ENCODE measurements around the gene SGO2. TPM values are rescaled to one million over a fixed set of nuclear protein-coding genes. Genes with fewer than 3 reads are reported as not detected.

SGO2 gene
- total and polyA plus RNA-seq, 7 experiments from 2014 or later = 1.4 to 32.3 (median 2.2) TPM

DNA sequence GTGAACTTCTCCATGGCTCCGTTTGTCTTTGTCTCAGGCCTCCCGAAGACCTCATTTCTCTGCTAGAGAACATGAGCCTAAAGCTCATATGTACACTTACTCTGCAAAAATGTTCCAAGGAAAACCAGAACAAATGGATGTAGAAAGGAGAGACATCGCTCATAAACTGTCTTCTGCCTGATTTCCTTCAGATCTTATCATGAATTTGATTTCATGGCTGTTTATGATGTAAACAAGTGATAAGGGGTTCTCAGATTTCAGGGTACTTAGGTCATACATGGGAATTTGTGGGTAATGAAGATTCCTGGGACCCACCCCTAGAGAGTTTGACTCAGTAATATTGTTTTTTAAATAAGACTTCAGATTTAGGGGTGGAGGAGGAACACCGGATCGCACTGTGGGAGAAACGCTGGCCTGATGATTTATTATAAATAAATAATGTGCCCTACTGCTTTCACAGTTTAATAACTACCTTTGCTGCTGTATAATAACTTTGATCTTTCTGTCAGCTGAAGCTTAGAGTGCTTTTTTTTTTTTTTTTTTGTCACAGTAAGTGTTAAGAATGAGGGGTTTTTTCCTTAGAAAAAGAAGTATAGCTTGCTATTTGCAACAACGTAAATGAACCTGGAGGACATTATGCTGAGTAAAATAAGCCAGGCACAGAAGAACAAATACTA, 74.7 kb downstream of the SGO2 start:
- POLR2A ChIA-PET = interaction anchor here (1.3 kb wide), 1 partner anchor 13 kb away, joined by 3 read pairs; no protein-coding TSS in a partner anchor
- peaks cover 5 to 34% (median 24%) of the 10 kb centered on the region in 5 donors for H3K27me3 Mint-ChIP-seq
- no peak overlapping the region for H3K27ac Mint-ChIP-seq
- Histone ChIP-seq H3K27me3 (ENCODE audit: control insufficient read depth in 2 of 2, insufficient read depth in 2 of 2, low read length in 2 of 2) (no peaks in the 10 kb centered on the region), H3K9me3 (ENCODE audit: control insufficient read depth in 2 of 3, low read length in 3 of 3) (no peaks in the 10 kb centered on the region), H3K36me3 (ENCODE audit: control insufficient read depth in 2 of 3, insufficient read depth in 3 of 3, low read length in 3 of 3) (no peaks in the 10 kb centered on the region), H3K4me1 (ENCODE audit: control insufficient read depth in 2 of 2, insufficient read depth in 2 of 2, low read length in 2 of 2) (no peaks in the 10 kb centered on the region), H3K27ac (ENCODE audit: low read depth, low read length) (no peak overlapping the region), H3K4me3 (ENCODE audit: low read length) (no peak overlapping the region)
- H3K4me3 Mint-ChIP-seq = no peak overlapping the region
- H3K36me3 Mint-ChIP-seq = peaks cover 0 to 8% (median 0%) of the 10 kb centered on the region in 5 donors
- ATAC-seq = no peak
- CTCF ChIA-PET = no interaction called here
- intact Hi-C loops (cut with micrococcal nuclease) = no loop called here
- H3K4me1 Mint-ChIP-seq = peaks cover 0 to 2% (median 0%) of the 10 kb centered on the region in 7 donors
- peaks cover 0 to 10% (median 0%) of the 10 kb centered on the region in 11 donors for H3K9me3 Mint-ChIP-seq
- DNase-seq = no peak

DNA sequence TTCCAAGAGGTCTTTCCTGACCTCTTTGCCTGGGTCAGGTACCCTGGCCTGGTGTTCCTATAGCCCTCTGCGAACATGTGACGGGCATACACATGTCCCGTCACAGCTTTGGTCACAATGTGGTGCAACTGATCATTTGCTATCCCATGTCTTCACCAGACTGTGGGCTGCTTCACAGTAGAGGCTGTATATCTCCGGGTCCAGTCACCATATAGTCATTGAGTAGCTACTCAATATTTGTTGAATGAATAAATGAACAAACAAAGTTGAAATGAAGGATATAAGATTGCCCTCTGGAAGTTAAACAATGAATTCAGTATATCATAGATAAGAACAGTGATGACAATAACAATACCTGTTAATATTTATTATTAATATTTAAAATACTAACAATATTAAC, 76.6 kb downstream of the SGO2 start:
- H3K9me3 Mint-ChIP-seq = peaks cover 0 to 5% (median 1%) of the 10 kb centered on the region in 11 donors
- DNase-seq (no peak), ATAC-seq (no peak)
- Histone ChIP-seq H3K4me1 (ENCODE audit: control insufficient read depth in 2 of 2, insufficient read depth in 2 of 2, low read length in 2 of 2) (no peaks in the 10 kb centered on the region), H3K27me3 (ENCODE audit: control insufficient read depth in 2 of 2, insufficient read depth in 2 of 2, low read length in 2 of 2) (no peaks in the 10 kb centered on the region), H3K4me3 (ENCODE audit: low read length) (no peak overlapping the region), H3K9me3 (ENCODE audit: control insufficient read depth in 2 of 3, low read length in 3 of 3) (no peaks in the 10 kb centered on the region), H3K36me3 (ENCODE audit: control insufficient read depth in 2 of 3, insufficient read depth in 3 of 3, low read length in 3 of 3) (no peaks in the 10 kb centered on the region), H3K27ac (ENCODE audit: low read depth, low read length) (no peak overlapping the region)
- intact Hi-C loops (cut with micrococcal nuclease) = no loop called here
- no peaks in the 10 kb centered on the region for H3K36me3 Mint-ChIP-seq
- no peak overlapping the region for H3K27ac Mint-ChIP-seq
- ChIA-PET CTCF (no interaction called here), POLR2A (no interaction called here)
- H3K27me3 Mint-ChIP-seq = peaks cover 6 to 20% (median 11%) of the 10 kb centered on the region in 5 donors
- peaks cover 0 to 2% (median 0%) of the 10 kb centered on the region in 7 donors for H3K4me1 Mint-ChIP-seq
- H3K4me3 Mint-ChIP-seq = no peak overlapping the region

DNA sequence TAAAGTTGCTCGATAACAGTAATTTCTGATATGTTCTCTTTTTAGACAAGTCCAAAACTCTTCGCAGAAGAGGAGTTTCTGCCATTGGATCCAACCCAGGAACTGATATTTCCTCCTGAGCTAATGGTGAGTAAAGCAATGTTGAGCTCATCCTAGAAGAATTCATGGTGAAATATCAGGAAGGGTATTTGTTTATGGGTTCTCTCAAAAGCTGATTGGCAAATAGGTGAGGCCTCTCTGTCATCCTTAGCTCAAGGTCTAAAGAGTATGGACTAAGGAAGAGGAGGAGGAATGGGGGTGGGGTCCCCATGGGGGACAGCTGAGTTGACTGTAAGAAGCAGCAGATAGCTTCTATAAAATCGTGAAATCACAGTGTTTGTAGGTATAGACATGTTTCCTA, 78.0 kb downstream of the SGO2 start:
- no peak overlapping the region for H3K27ac Mint-ChIP-seq
- ATAC-seq (no peak), DNase-seq (no peak)
- H3K4me3 Mint-ChIP-seq = no peak overlapping the region
- ChIA-PET POLR2A (no interaction called here), CTCF (interaction anchor here (1.1 kb wide), 1 partner anchor 127 kb away, joined by 3 read pairs; no protein-coding TSS in a partner anchor)
- intact Hi-C loops (cut with micrococcal nuclease) = no loop called here
- H3K4me1 Mint-ChIP-seq = peaks cover 0 to 2% (median 0%) of the 10 kb centered on the region in 7 donors
- Histone ChIP-seq H3K27ac (ENCODE audit: low read depth, low read length) (no peak overlapping the region), H3K27me3 (ENCODE audit: control insufficient read depth in 2 of 2, insufficient read depth in 2 of 2, low read length in 2 of 2) (peaks cover 0 to 4% of the 10 kb centered on the region in 2 donors), H3K4me1 (ENCODE audit: control insufficient read depth in 2 of 2, insufficient read depth in 2 of 2, low read length in 2 of 2) (no peaks in the 10 kb centered on the region), H3K36me3 (ENCODE audit: control insufficient read depth in 2 of 3, insufficient read depth in 3 of 3, low read length in 3 of 3) (no peaks in the 10 kb centered on the region), H3K4me3 (ENCODE audit: low read length) (no peak overlapping the region), H3K9me3 (ENCODE audit: control insufficient read depth in 2 of 3, low read length in 3 of 3) (no peaks in the 10 kb centered on the region)
- peaks cover 0 to 5% (median 4%) of the 10 kb centered on the region in 11 donors for H3K9me3 Mint-ChIP-seq
- peaks cover 0 to 15% (median 11%) of the 10 kb centered on the region in 5 donors for H3K27me3 Mint-ChIP-seq
- no peaks in the 10 kb centered on the region for H3K36me3 Mint-ChIP-seq

DNA sequence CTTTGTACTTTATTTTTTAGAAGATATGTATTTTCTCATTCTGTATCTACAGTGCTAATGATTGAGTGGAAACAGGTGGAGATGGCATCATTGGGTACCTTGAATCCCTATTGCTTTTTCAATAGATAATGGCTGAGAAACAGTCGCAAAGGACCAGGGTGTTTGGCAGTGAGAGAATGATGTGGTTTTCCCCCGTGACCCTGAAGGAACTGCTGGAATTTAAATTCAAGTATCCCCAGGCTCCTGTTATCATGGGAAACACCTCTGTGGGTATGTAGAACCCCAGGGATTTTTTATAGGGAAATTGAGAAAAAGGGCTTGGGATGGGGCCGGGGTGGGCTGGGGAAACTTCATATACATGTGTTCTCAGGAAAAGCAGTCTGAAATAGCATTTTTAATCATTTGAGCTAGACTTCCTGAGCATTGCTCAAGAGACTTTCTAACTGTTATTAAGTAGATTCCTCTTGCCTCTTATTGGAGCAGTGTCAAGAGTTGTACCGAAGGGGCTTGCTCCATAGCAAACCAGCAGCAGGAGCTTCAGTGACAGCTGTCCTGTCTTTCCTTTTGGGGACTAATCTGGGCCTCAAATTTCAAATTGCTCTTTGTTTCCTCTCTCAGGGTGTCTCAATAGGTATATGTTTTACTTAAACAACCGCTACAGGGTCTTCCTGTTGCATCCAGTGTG, 78.7 kb downstream of the SGO2 start:
- no peak for ATAC-seq
- Histone ChIP-seq H3K4me3 (ENCODE audit: low read length) (no peak overlapping the region), H3K36me3 (ENCODE audit: control insufficient read depth in 2 of 3, insufficient read depth in 3 of 3, low read length in 3 of 3) (no peaks in the 10 kb centered on the region), H3K27ac (ENCODE audit: low read depth, low read length) (no peak overlapping the region), H3K27me3 (ENCODE audit: control insufficient read depth in 2 of 2, insufficient read depth in 2 of 2, low read length in 2 of 2) (peaks cover 0 to 4% of the 10 kb centered on the region in 2 donors), H3K4me1 (ENCODE audit: control insufficient read depth in 2 of 2, insufficient read depth in 2 of 2, low read length in 2 of 2) (no peaks in the 10 kb centered on the region), H3K9me3 (ENCODE audit: control insufficient read depth in 2 of 3, low read length in 3 of 3) (no peaks in the 10 kb centered on the region)
- Mint-ChIP-seq H3K4me1 (peaks cover 0 to 2% (median 0%) of the 10 kb centered on the region in 7 donors), H3K27ac (no peak overlapping the region), H3K4me3 (no peak overlapping the region), H3K27me3 (peaks cover 4 to 16% (median 11%) of the 10 kb centered on the region in 5 donors), H3K36me3 (no peaks in the 10 kb centered on the region), H3K9me3 (peaks cover 0 to 5% (median 4%) of the 10 kb centered on the region in 11 donors)
- DNase-seq = no peak
- ChIA-PET POLR2A (no interaction called here), CTCF (interaction anchor here (1.1 kb wide), 1 partner anchor 126 kb away, joined by 3 read pairs; no protein-coding TSS in a partner anchor)
- intact Hi-C loops (cut with micrococcal nuclease) = no loop called here

DNA sequence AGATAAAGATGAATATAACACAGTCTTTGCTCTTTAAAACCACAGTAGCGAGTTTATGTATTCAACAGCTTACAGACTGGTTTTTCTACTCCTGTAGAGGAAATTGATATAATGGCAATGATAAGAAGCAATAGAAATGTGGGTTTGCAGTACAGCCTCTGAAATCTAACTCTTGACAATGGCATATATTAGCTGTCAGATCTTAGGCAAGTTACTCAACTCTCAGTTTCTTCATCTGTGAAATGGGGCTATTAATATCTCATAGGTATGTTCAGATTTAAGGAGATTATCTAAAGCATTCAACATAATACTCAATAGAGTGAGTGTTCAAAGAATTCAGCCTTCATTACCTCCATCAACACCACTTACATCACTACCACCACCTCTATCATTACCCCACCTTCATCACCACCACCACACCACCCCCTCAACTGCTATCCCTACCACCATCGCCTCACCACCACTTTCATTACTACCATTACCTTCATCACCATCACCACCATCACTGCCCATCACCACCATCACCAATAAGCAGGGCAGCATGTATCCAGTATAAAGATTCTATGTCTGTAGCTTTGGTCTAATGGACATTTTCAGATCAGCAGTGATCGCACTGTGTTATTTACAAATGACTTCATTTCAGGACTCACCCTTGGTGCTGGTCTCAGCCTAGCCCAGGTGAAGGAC, 82.5 kb downstream of the SGO2 start:
- Histone ChIP-seq H3K9me3 (ENCODE audit: control insufficient read depth in 2 of 3, low read length in 3 of 3) (no peaks in the 10 kb centered on the region), H3K36me3 (ENCODE audit: control insufficient read depth in 2 of 3, insufficient read depth in 3 of 3, low read length in 3 of 3) (no peaks in the 10 kb centered on the region), H3K4me3 (ENCODE audit: low read length) (no peak overlapping the region), H3K4me1 (ENCODE audit: control insufficient read depth in 2 of 2, insufficient read depth in 2 of 2, low read length in 2 of 2) (no peaks in the 10 kb centered on the region), H3K27ac (ENCODE audit: low read depth, low read length) (no peak overlapping the region), H3K27me3 (ENCODE audit: control insufficient read depth in 2 of 2, insufficient read depth in 2 of 2, low read length in 2 of 2) (peaks cover 0 to 4% of the 10 kb centered on the region in 2 donors)
- peaks cover 0 to 13% (median 13%) of the 10 kb centered on the region in 5 donors for H3K27me3 Mint-ChIP-seq
- ATAC-seq (no peak), DNase-seq (no peak)
- intact Hi-C loops (cut with micrococcal nuclease) = no loop called here
- H3K36me3 Mint-ChIP-seq = peaks cover 0 to 1% (median 0%) of the 10 kb centered on the region in 5 donors
- POLR2A ChIA-PET = no interaction called here
- peaks cover 0 to 5% (median 4%) of the 10 kb centered on the region in 11 donors for H3K9me3 Mint-ChIP-seq
- peaks cover 0 to 2% (median 0%) of the 10 kb centered on the region in 7 donors for H3K4me1 Mint-ChIP-seq
- CTCF ChIA-PET = no interaction called here
- no peak overlapping the region for H3K27ac Mint-ChIP-seq
- no peak overlapping the region for H3K4me3 Mint-ChIP-seq

DNA sequence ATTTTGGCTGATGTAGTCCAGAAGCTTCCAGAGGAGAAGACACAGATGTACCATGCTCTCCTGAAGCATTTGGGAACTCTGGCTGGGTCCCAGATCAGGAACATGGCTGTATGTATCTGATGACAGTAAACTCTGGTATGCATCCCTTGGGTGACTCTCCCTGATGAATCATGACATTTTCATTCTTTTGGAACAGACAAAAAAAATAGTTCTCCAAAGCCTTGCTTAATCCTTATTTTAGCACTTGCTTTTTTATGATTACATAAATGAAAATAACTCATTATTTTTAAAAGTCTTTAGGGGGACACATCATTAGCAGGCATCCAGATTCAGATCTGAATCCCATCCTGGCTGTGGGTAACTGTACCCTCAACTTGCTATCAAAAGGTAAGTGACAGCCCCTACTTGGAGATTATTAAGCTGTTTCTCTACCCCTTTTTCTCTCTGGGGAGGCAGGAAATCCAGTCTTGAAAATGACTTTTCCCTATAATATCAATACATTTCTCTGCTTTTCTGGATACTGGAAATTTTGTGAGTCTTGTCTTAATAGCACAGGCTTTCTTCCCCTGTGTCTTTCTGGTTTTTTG, 83.1 kb downstream of the SGO2 start:
- ATAC-seq (no peak), DNase-seq (no peak)
- no peaks in the 10 kb centered on the region for H3K9me3 ChIP-seq (ENCODE audit: control insufficient read depth in 2 of 3, low read length in 3 of 3)
- Mint-ChIP-seq H3K36me3 (peaks cover 0 to 1% (median 0%) of the 10 kb centered on the region in 5 donors), H3K27me3 (peaks cover 0 to 17% (median 13%) of the 10 kb centered on the region in 5 donors), H3K4me1 (no peaks in the 10 kb centered on the region), H3K27ac (no peak overlapping the region), H3K9me3 (peaks cover 0 to 5% (median 4%) of the 10 kb centered on the region in 11 donors), H3K4me3 (no peak overlapping the region)
- peaks cover 0 to 4% of the 10 kb centered on the region in 2 donors for H3K27me3 ChIP-seq (ENCODE audit: control insufficient read depth in 2 of 2, insufficient read depth in 2 of 2, low read length in 2 of 2)
- ChIA-PET POLR2A (no interaction called here), CTCF (no interaction called here)
- no peak overlapping the region for H3K27ac ChIP-seq (ENCODE audit: low read depth, low read length)
- intact Hi-C loops (cut with micrococcal nuclease) = no loop called here
- no peak overlapping the region for H3K4me3 ChIP-seq (ENCODE audit: low read length)
- no peaks in the 10 kb centered on the region for H3K4me1 ChIP-seq (ENCODE audit: control insufficient read depth in 2 of 2, insufficient read depth in 2 of 2, low read length in 2 of 2)
- H3K36me3 ChIP-seq (ENCODE audit: control insufficient read depth in 2 of 3, insufficient read depth in 3 of 3, low read length in 3 of 3) = no peaks in the 10 kb centered on the region

Data from naive thymus-derived CD4-positive, alpha-beta T cell (primary cell).